Sigmoid colon (tissue), 4 donors: ENCODE measurements around the gene UAP1.
"Not testable (repeated sequence)": the region's sequence is repeated elsewhere in the genome, so short reads cannot be mapped to it uniquely, and the experiment has no call there.

Experiments
- POLR2A ChIP-seq, 2 donors: fragments of 450-650 bp; IDR thresholded peaks; one replicate each; pipeline ENCODE4 v1.6.1; 2016; ENCODE audit warnings: antibody characterized with exemption in 2 of 2, mild to moderate bottlenecking in 2 of 2, moderate library complexity in 2 of 2
- POLR2AphosphoS5 ChIP-seq, 4 donors: sonication (generic); formaldehyde crosslinking; IDR thresholded peaks; one replicate each; pipeline ENCODE4 v1.6.1; 2017; ENCODE audit warnings: antibody characterized with exemption in 4 of 4
- TF ChIP-seq, protein P1 (sequence below), 4 experiments: fragments of 450-650 bp in 3 of 4; fragments of 200-600 bp in 1 of 4; IDR thresholded peaks; one replicate each; pipeline ENCODE4 v1.5.1; 2016 to 2019; ENCODE audit warnings: antibody characterized with exemption in 4 of 4, mild to moderate bottlenecking in 3 of 4, moderate library complexity in 2 of 4

DNA sequence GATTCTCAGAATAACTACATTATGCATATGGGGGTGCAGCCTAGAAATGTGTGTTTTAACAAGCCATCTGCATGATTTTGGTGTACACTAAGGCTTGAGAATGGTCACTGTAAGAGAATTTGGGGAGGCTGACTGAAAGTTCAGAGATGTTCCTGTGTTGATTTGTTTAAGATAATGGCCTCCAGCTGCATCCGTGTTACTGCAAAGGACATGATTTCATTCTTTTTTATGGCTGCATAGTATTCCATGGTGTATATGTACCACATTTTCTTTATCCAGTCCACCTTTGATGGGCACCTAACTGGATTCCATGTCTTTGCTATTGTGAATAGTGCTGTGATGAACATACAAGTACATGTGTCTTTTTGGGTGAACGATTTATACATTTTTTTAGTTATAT, 41.6 kb downstream of the UAP1 start:
- TF ChIP-seq, protein P1, sequence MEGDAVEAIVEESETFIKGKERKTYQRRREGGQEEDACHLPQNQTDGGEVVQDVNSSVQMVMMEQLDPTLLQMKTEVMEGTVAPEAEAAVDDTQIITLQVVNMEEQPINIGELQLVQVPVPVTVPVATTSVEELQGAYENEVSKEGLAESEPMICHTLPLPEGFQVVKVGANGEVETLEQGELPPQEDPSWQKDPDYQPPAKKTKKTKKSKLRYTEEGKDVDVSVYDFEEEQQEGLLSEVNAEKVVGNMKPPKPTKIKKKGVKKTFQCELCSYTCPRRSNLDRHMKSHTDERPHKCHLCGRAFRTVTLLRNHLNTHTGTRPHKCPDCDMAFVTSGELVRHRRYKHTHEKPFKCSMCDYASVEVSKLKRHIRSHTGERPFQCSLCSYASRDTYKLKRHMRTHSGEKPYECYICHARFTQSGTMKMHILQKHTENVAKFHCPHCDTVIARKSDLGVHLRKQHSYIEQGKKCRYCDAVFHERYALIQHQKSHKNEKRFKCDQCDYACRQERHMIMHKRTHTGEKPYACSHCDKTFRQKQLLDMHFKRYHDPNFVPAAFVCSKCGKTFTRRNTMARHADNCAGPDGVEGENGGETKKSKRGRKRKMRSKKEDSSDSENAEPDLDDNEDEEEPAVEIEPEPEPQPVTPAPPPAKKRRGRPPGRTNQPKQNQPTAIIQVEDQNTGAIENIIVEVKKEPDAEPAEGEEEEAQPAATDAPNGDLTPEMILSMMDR (IDR thresholded peaks at IDR 0.05): not testable (repeated sequence)
- TF ChIP-seq POLR2A, POLR2AphosphoS5 (IDR thresholded peaks at IDR 0.05): not testable (repeated sequence)
